Muscle layer of colon (tissue), 2 donors: ENCODE results near the gene SPDYE3.
"Not testable (repeated sequence)": the region's sequence is repeated elsewhere in the genome, so short reads cannot be mapped to it uniquely, and the experiment has no call there.

Experiments used
- H3K27ac ChIP-seq: one replicate; pipeline ENCODE4 v1.7.0; 2013; ENCODE audit warnings: low read depth, mild to moderate bottlenecking, low read length, moderate library complexity
- H3K27me3 ChIP-seq, 2 donors: one replicate each; pipeline ENCODE4 v1.7.0; 2013; ENCODE audit warnings: low read length in 2 of 2, mild to moderate bottlenecking in 2 of 2; ENCODE audit not compliant: insufficient read depth in 2 of 2, control insufficient read depth in 1 of 2
- H3K36me3 ChIP-seq: one replicate; pipeline ENCODE4 v1.7.0; 2013; ENCODE audit warnings: mild to moderate bottlenecking, low read length; ENCODE audit not compliant: insufficient read depth
- H3K4me1 ChIP-seq: one replicate; pipeline ENCODE4 v1.7.0; 2013; ENCODE audit warnings: mild to moderate bottlenecking, low read length; ENCODE audit not compliant: insufficient read depth
- H3K4me3 ChIP-seq, 2 donors: one replicate each; pipeline ENCODE4 v1.7.0; 2013; ENCODE audit warnings: low read length in 2 of 2, low read depth in 1 of 2, mild to moderate bottlenecking in 1 of 2, moderate library complexity in 1 of 2
- H3K9ac ChIP-seq: one replicate; pipeline ENCODE4 v1.7.0; 2013; ENCODE audit warnings: low read length
- H3K9me3 ChIP-seq: one replicate; pipeline ENCODE4 v1.7.0; 2013; ENCODE audit warnings: mild to moderate bottlenecking, low read length
- donor health status: abdominal sarcoma.
- donor health status: Adenocarcinoma of cecum.

Gene SPDYE3

DNA sequence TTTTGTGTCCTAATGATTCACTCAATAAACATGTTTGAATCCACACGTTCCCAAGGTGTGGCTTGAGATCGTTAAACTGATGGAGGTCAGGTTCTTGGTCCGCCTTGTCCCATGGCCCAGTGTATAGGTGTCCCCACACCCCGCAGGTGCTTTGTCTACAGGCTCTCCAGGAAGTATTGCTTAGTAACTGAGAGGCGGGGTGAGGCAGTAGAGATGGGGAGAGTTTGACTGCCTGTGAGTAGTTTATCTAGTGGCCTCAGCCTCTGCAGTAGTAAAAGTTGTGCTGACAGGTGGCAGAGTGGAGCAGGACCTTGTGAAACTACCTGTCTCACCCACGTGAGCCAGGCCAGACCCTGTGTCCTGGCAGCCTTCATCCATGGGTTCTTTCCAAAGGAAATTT is 33.8 kb downstream of the SPDYE3 start:
- H3K9ac ChIP-seq, H3K27ac ChIP-seq, H3K27me3 ChIP-seq, H3K4me3 ChIP-seq, H3K36me3 ChIP-seq, H3K4me1 ChIP-seq, H3K9me3 ChIP-seq: not testable (repeated sequence)

DNA sequence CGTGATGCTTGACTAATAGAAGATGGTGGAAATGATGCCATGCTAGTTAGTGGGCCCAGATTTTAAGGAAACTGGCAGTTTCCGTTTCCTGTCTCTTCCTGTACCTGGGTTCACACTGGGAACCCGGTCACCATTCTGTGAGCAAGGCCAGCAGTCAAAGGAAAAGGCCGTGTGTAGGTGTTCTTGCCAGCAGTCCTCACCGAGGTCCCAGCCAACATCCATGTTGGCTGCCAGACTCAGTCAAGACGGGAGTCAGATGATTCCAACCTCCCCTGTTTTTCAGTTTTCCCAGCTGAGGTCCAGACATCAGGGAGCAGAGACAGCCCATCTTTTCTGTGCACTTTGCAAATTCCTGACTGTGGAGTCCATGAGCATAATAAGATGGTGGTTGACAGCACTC is 35.3 kb downstream of the SPDYE3 start:
- Histone ChIP-seq H3K27ac (no peak overlapping the region), H3K4me1 (no peaks in the 10 kb centered on the region), H3K4me3 (no peak overlapping the region), H3K9ac (no peak overlapping the region), H3K36me3 (peaks cover 21% of the 10 kb centered on the region), H3K9me3 (no peaks in the 10 kb centered on the region), H3K27me3 (no peaks in the 10 kb centered on the region)

DNA sequence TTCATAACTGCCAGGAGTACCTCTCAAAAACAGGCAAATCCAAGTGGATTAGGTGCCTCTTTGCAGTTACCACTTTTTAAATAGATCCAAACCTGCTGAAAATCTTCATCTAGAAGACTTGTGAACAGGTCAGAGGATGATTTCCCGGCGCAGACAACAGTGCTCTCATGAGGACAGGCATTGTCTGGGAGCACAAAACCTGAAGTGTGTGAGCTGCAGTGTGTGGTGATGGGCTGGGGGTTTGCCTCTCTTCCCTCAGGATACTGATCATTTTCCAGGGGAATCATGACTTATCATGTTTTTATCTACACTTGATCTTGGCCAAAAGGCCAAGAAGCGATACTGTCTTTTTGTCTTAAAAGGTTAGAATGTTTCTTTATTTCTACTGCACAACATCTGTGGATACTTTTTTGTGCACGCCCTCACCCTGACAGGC is 36.6 kb downstream of the SPDYE3 start:
- not testable (repeated sequence) for H3K9me3 ChIP-seq, H3K9ac ChIP-seq, H3K4me3 ChIP-seq, H3K27ac ChIP-seq, H3K27me3 ChIP-seq, H3K4me1 ChIP-seq
- peaks cover 24% of the 10 kb centered on the region for H3K36me3 ChIP-seq

DNA sequence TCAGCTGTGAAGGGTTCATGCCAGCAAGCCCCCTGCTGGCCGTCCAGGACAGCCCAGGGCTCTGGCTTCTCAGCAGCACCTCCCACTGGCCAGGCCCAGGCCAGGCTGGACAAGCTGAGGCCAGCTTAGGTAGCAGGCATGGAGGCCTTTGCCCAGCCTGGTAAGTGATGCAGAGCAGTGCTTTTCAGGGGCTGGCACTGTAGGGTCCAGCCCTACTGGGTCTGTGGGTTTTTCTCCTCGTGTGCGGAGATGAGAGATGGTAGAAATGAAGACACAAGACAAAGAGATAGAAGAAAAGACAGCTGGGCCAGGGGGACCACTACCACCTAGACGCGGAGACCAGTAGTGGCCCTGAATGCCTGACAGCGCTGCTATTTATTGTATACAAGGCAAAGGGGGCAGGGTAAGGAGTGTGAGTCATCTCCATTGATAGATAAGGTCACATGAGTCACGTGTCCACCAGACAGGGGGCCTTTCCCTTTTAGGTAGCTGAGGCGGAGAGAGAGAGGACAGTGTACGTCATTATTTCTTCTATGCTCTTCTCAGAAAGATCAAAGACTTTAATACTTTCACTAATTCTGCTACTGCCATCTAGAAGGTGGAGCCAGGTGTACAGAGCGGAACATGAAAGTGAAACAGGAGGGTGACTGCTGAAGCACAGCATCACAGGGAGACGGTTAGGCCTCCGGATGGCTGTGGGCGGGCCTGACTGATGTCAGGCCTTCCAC is 37.2 kb downstream of the SPDYE3 start:
- H3K4me3 ChIP-seq, H3K9ac ChIP-seq, H3K27ac ChIP-seq, H3K9me3 ChIP-seq, H3K4me1 ChIP-seq, H3K27me3 ChIP-seq: not testable (repeated sequence)
- H3K36me3 ChIP-seq, result peaks cover 27% of the 10 kb centered on the region

DNA sequence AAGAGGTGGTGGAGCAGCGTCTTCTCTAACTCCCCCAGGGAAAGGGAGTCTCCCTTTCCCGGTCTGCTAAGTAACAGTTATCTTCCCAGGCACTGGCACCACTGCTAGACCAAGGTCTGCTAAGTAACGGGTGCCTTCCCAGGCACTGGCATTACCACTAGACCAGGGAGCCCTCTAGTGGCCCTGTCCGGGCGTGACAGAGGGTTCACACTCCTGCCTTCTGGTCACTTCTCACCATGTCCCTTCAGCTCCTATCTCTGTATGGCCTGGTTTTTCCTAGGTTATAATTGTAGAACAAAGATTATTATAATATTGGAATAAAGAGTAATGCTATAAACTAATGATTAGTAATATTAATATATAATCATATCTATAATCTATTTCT is 37.8 kb downstream of the SPDYE3 start:
- H3K36me3 ChIP-seq, result peaks cover 31% of the 10 kb centered on the region
- H3K27me3 ChIP-seq, H3K4me1 ChIP-seq, H3K4me3 ChIP-seq, H3K9me3 ChIP-seq, H3K27ac ChIP-seq, H3K9ac ChIP-seq: not testable (repeated sequence)

DNA sequence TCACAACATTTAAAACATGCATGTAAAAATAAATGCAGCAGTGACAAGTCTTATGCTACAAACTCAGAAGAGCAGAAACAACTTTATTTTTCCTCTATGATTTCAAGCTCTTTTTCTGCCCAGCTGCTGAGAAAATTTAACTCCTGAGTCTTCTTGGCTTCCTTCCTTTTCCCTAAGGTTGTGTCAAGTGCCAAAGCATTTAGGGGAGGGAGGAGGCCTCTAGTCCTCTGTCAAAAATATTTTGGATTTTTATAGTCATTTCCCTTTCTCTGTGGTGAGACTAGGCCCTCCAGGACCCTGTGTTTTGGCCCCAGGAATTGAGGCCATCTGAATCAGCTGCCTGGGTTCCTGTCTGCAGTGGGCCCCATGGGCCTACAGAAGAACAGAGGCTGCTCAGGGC is 39.4 kb downstream of the SPDYE3 start:
- Histone ChIP-seq H3K4me1 (no peaks in the 10 kb centered on the region), H3K27ac (no peak overlapping the region), H3K27me3 (no peaks in the 10 kb centered on the region), H3K9me3 (no peaks in the 10 kb centered on the region), H3K9ac (no peak overlapping the region), H3K36me3 (peaks cover 44% of the 10 kb centered on the region), H3K4me3 (no peak overlapping the region)

DNA sequence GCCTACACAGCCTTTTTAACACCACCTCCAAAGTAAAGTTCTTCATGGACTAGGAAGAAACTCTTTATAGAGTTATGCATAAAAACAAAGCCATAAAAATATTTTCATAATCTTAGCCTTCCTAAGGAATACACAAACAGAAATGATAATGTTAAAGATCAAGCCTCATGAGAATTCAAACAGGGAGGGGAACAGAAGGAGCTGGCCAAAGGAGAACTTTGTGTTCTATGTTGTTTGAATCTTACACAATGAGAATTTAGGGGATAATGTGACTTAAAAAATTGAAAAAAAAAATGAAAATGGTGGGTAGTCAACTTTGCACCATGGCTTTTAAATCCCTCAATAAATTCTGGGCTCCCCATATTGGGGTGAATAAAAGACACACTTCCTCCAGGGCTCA is 41.3 kb downstream of the SPDYE3 start:
- no peak overlapping the region for H3K27ac ChIP-seq
- no peaks in the 10 kb centered on the region for H3K4me1 ChIP-seq
- no peak overlapping the region for H3K4me3 ChIP-seq
- H3K36me3 ChIP-seq, result peaks cover 53% of the 10 kb centered on the region
- H3K9ac ChIP-seq, result no peak overlapping the region
- H3K9me3 ChIP-seq, result no peaks in the 10 kb centered on the region
- no peaks in the 10 kb centered on the region for H3K27me3 ChIP-seq

DNA sequence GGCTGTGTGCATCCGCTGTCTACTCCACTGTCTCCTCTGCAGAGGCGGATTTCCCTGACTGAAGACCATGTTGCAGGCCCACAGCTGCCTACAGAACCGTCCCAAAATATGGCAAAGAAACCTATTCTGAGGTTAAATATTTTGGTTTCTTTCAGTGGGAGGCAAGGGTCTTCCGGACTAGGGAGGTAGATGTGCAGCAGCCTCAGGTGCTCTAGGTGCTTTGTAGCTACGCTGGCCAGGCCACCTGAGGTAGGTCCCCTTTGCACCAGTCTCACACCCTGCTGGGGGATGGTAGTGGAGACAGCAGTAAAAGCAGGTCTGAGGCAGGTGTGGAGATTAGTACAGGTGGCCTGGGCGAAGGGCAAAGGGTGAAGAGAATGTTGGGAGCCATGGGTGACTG is 42.3 kb downstream of the SPDYE3 start:
- Histone ChIP-seq H3K27ac (no peak overlapping the region), H3K4me1 (no peaks in the 10 kb centered on the region), H3K27me3 (no peaks in the 10 kb centered on the region), H3K36me3 (peaks cover 62% of the 10 kb centered on the region), H3K9me3 (no peaks in the 10 kb centered on the region), H3K9ac (no peak overlapping the region), H3K4me3 (no peak overlapping the region)

DNA sequence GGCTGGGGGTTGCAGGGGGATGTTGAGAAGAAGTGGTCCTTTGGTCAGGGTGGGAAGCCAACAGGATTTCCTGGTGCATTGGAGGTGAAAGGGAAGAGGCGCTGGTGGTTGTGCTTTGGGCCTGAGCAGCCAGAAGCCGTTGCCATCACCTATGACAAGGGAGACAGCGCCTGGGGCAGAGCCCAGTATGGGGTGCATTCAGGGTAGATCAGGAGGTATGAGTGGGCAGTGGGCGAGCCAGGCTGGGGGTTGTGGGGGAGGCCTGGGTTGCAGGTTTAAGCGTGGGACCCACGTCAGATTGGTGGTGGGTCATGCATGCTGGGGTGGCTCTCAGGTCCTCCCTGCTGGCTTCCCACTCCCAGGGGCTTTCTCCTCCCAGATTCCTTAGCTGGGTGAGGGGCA is 44.2 kb downstream of the SPDYE3 start:
- Histone ChIP-seq H3K4me1 (no peaks in the 10 kb centered on the region), H3K27ac (no peak overlapping the region), H3K9me3 (no peaks in the 10 kb centered on the region), H3K4me3 (no peak overlapping the region), H3K27me3 (no peaks in the 10 kb centered on the region), H3K9ac (no peak overlapping the region), H3K36me3 (peaks cover 68% of the 10 kb centered on the region)

DNA sequence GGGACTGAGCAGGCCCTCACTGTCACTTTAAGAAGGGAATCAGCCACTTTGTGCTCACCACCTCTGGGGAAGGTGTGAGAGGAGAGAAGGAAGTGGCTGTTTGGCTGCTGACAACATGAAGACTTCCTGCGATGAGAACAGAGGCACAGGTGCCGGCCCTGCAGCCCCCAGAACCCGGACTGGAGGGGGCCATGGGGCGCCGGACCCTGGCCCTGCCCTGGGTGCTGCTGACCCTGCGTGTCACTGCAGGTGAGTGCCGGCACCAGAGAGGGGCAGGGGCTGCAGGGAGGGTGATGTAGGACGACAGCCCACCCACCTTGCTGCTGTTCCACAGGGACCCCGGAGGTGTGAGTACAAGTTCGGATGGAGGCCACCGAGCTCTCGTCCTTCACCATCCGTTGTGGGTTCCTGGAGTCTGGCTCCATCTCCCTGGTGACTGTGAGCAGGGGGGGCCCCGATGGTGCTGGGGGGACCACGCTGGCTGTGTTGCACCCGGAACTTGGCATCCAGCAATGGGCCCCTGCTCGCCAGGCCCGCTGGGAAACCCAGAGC is 44.8 kb downstream of the SPDYE3 start:
- not testable (repeated sequence) for H3K9me3 ChIP-seq, H3K4me3 ChIP-seq, H3K9ac ChIP-seq, H3K27me3 ChIP-seq, H3K4me1 ChIP-seq, H3K27ac ChIP-seq
- H3K36me3 ChIP-seq, result peaks cover 68% of the 10 kb centered on the region

DNA sequence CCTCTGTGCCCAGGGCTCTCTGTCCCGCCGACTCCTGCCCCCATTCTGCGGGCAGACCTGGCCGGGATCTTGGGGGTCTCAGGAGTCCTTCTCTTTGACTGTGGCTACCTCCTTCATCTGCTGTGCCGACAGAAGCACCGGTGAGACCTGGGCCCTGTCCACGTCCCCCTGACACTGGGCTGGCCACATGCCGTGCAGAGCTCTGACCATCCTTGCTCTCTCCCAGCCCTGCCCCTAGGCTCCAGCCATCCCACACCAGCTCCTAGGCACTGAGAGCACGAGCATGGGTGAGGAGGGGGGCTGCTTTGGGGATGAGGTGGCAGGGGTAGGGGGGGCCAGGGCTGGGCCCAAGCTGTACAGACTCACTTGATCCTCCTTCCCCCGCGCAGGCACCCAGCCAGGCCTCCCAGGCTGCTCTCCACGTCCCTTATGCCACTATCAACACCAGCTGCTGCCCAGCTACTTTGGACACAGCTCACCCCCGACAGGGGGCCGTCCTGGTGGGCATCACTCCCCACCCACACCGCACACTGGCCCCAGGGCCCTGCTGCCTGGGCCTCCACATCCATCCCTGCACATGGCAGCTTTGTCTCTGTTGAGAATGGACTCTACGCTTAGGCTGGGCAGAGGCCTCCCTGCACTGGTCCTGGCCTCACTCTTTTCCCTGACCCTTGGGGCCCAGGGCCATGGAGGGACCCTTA is 45.6 kb downstream of the SPDYE3 start:
- Histone ChIP-seq H3K4me3 (no peak overlapping the region), H3K27me3 (no peaks in the 10 kb centered on the region), H3K4me1 (no peaks in the 10 kb centered on the region), H3K9me3 (no peaks in the 10 kb centered on the region), H3K27ac (no peak overlapping the region), H3K9ac (no peak overlapping the region), H3K36me3 (peaks cover 66% of the 10 kb centered on the region)
